GM06990 (cell line): Measurements from ENCODE around the gene KDM6A.

ENCODE experiments used
- DNase-seq: peaks from one replicate; pipeline ENCODE4 v3.0.0-alpha.2; 2011; ENCODE audit not compliant: insufficient read length; ENCODE audit errors: extremely low read depth
- H3K27me3 ChIP-seq: replicated peaks from 2 replicates; pipeline ENCODE4 v1.6.0; 2011; ENCODE audit warnings: low read length; ENCODE audit not compliant: control insufficient read depth, insufficient read depth
- H3K36me3 ChIP-seq: 2 replicates; pipeline ENCODE4 v1.5.1; 2011; ENCODE audit warnings: low read length; ENCODE audit not compliant: control insufficient read depth, insufficient read depth
- H3K4me3 ChIP-seq: replicated peaks from 2 replicates; pipeline ENCODE4 v1.5.1; 2011; ENCODE audit warnings: low read depth, mild to moderate bottlenecking, control low read depth, low read length
- CTCF ChIP-seq: IDR thresholded peaks from 2 replicates; pipeline ENCODE4 v1.5.1; 2011; ENCODE audit warnings: low read length, control low read depth, mild to moderate bottlenecking, inconsistent platforms; ENCODE audit not compliant: insufficient read depth, poor library complexity, severe bottlenecking

The KDM6A gene

GRCh38 chrX:44891642-44892041 lies 18.7 kb downstream of the KDM6A start:
- no peak for DNase-seq
- no peaks in the 10 kb centered on the region for H3K27me3 ChIP-seq
- H3K36me3 ChIP-seq, result no peaks in the 10 kb centered on the region
- H3K4me3 ChIP-seq, result no peak overlapping the region
- no peak for TF ChIP-seq CTCF

GRCh38 chrX:44896876-44897186 lies 23.8 kb downstream of the KDM6A start:
- no peak for TF ChIP-seq CTCF
- DNase-seq, result no peak
- Histone ChIP-seq H3K4me3 (no peak overlapping the region), H3K27me3 (no peaks in the 10 kb centered on the region), H3K36me3 (no peaks in the 10 kb centered on the region)

- no peaks in the 10 kb centered on the region for H3K36me3 ChIP-seq
- H3K4me3 ChIP-seq, result no peak overlapping the region
- H3K27me3 ChIP-seq, result no peaks in the 10 kb centered on the region
- no peak for DNase-seq
- TF ChIP-seq CTCF, result no peak
Observed at GRCh38 chrX:44897539-44897938, 24.6 kb downstream of the KDM6A start.

GRCh38 chrX:44898411-44899221 lies 25.6 kb downstream of the KDM6A start:
- H3K4me3 ChIP-seq, result no peak overlapping the region
- H3K27me3 ChIP-seq, result no peaks in the 10 kb centered on the region
- no peaks in the 10 kb centered on the region for H3K36me3 ChIP-seq
- peak; percentile 26 for DNase-seq
- TF ChIP-seq CTCF, result no peak

- no peak for TF ChIP-seq CTCF
- Histone ChIP-seq H3K4me3 (peak overlapping the region; percentile 13; the same call in 1 of the 2 replicates), H3K27me3 (no peaks in the 10 kb centered on the region), H3K36me3 (no peaks in the 10 kb centered on the region)
- no peak for DNase-seq
Observed at GRCh38 chrX:44899946-44900345, 27.0 kb downstream of the KDM6A start.

GRCh38 chrX:44903107-44903506 lies 30.1 kb downstream of the KDM6A start:
- DNase-seq, result peak; percentile 39
- Histone ChIP-seq H3K27me3 (no peaks in the 10 kb centered on the region), H3K4me3 (no peak overlapping the region), H3K36me3 (no peaks in the 10 kb centered on the region)
- no peak for TF ChIP-seq CTCF
